ENCODE measurements around the gene PLAGL1. TPM values are rescaled to one million over a fixed set of nuclear protein-coding genes. Genes with fewer than 3 reads are reported as not detected.
A peak's percentile ranks its signal among the peaks of the same experiment; 100 is the strongest.
"Not testable (repeated sequence)": the region's sequence is repeated elsewhere in the genome, so short reads cannot be mapped to it uniquely, and the experiment has no call there.

The PLAGL1 gene, protein sequence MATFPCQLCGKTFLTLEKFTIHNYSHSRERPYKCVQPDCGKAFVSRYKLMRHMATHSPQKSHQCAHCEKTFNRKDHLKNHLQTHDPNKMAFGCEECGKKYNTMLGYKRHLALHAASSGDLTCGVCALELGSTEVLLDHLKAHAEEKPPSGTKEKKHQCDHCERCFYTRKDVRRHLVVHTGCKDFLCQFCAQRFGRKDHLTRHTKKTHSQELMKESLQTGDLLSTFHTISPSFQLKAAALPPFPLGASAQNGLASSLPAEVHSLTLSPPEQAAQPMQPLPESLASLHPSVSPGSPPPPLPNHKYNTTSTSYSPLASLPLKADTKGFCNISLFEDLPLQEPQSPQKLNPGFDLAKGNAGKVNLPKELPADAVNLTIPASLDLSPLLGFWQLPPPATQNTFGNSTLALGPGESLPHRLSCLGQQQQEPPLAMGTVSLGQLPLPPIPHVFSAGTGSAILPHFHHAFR
- total RNA-seq = 5.7 and 9.7 TPM in 2 replicates
- polyA plus RNA-seq (2012) = 13.8 TPM

- peak; percentile 79 for DNase-seq (ENCODE audit: low read depth)
These were observed at the start of gene PLAGL1 for GRCh38 chr6:144008120-144008811. TSS of gene PLAGL1 (minus strand) at chr6:144008259. CDS start at chr6:143948136, 60,123 bp downstream.

DNA sequence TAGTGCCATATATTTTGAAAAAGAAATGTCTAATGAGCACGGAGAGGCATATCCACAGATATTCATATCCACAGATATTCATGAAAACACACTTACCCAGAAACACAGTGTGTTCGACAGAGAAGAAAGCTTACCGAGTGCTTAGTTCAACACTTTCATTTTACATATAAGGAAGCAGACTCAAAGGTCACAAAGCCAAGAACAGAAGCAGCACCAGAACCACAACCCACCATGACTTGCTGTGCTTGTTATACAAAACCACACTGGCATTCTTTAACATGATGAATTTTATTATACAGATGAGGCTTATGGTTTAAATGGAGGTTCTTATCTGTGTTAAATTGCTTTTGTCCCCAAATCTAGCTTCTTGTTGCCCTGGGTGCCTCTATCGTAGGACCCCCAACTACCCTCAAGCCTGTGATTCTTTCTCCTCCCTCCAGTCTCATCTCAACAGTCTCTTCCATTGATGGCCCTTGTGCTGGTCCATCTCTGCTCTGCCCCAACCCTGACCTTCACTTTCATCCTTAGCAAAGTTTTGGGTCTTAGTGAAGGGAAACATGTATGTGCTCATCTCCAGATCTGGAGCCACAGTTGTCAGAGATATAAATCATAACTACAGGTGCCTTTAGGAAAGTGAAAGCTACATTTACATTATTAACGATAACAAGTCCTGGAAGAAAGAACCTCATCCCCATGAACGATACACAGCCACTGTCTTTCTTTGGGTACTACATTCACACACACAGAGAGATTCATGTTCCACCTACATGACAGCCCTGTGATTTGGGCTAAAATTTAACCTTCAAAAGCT, 47.3 kb upstream of the PLAGL1 start:
- DNase-seq (ENCODE audit: low read depth) = no peak

- no peak for DNase-seq (ENCODE audit: low read depth)
These were observed 45.5 kb upstream of the PLAGL1 start for GRCh38 chr6:144053601-144054000.

GRCh38 chr6:144052488-144052887, 44.4 kb upstream of the PLAGL1 start:
- DNase-seq (ENCODE audit: low read depth) = no peak

- DNase-seq (ENCODE audit: low read depth) = no peak
These were observed 41.3 kb upstream of the PLAGL1 start for GRCh38 chr6:144049386-144049785.

GRCh38 chr6:144047688-144048087, 39.6 kb upstream of the PLAGL1 start:
- DNase-seq (ENCODE audit: low read depth) = no peak

GRCh38 chr6:144046672-144047071, 38.6 kb upstream of the PLAGL1 start:
- not testable (repeated sequence) for DNase-seq (ENCODE audit: low read depth)

- not testable (repeated sequence) for DNase-seq (ENCODE audit: low read depth)
These were observed 36.9 kb upstream of the PLAGL1 start for GRCh38 chr6:144044989-144045388.

DNA sequence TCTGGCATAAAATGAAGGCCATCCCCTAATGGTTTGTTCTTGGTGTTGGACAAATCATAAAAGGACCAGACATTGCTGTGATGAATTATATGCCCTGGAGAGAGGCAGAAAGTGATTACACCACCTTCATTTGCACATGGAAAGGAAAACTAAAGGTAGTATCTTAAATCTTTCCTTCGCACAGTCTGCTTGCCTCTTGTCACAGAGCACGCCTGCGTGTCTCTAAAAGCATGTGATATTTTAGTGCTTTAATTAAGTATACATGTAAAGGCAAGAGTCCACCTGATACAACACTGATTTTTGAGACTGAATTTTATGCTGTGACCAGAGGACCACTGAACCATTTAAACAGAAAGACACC, 28.8 kb upstream of the PLAGL1 start:
- no peak for DNase-seq (ENCODE audit: low read depth)

DNA sequence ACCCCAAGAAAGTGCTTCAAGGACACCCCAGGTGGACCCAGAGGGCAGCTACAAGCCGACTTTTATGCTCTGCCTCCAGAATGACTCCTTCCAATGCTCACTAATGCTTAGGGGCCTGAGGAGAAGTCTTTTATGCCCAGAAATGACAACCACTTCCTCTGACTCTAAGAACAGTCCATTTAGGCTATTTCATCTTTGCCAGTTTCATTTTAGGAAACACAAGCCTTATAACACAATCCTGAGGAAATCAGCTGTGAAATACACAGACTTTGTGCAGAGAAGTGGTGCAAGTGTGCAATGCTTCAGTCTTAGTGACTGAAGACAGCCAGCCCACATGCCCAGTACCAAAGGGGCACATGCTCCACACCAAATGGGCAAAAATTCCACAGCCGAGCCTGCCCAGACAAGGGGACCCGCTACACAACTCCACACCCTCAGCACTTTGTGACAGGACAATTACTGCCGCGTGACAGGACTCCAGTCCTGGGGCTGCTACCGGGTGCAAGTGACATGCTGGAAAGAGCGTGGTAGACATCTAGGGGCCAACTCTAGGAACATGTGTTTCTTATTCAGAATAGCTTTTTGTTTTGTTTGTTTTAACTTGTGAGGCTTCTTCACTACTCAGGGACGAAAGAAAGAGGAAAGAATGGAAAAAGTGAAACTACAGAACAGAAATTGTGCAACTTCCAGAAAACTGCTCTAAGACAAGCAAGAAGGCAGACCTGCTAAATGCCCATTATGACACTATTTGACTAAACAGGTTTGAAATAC, 28.2 kb upstream of the PLAGL1 start:
- peak; percentile 22 for DNase-seq (ENCODE audit: low read depth)

- DNase-seq (ENCODE audit: low read depth) = no peak
These were observed 27.4 kb upstream of the PLAGL1 start for GRCh38 chr6:144035416-144035815.

- DNase-seq (ENCODE audit: low read depth) = peak; percentile 7
These were observed 26.0 kb upstream of the PLAGL1 start for GRCh38 chr6:144033816-144034735.

GRCh38 chr6:144029452-144029851, 21.4 kb upstream of the PLAGL1 start:
- DNase-seq (ENCODE audit: low read depth) = no peak

GRCh38 chr6:144027932-144028587, 20.0 kb upstream of the PLAGL1 start:
- DNase-seq (ENCODE audit: low read depth) = no peak

DNA sequence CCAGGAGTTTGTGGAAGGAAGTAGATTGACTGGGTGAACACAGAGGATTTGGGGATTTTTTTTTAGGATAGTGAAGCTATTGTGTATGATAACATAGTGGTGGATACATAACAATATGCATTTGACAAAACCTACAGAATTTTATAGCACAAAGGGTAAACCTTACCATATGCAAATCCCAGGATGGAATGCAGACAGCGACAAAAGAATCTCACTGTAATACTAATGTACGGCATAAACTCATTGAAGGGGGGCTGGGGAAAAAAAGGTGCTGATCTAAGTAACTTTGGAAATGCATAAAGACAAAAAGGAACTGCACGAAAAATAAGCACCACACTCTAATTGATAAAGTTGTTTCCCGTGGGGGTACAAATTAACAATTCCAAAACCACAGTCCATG, 15.2 kb upstream of the PLAGL1 start:
- no peak for DNase-seq (ENCODE audit: low read depth)

- no peak for DNase-seq (ENCODE audit: low read depth)
These were observed 11.9 kb upstream of the PLAGL1 start for GRCh38 chr6:144019929-144020328.

- DNase-seq (ENCODE audit: low read depth) = no peak
These were observed 9.4 kb upstream of the PLAGL1 start for GRCh38 chr6:144017166-144018094.

- DNase-seq (ENCODE audit: low read depth) = peak; percentile 89
These were observed 5.4 kb upstream of the PLAGL1 start for GRCh38 chr6:144013486-144013909.

Measured in myocyte (in vitro differentiated cells).